GM12878 (cell line): ENCODE results near the gene SEMA3G.

ENCODE experiments used
- HDAC6 ChIP-seq: fragments of 200-600 bp; sonication (generic); IDR thresholded peaks from one replicate; pipeline ENCODE4 v1.8.0; 2017; ENCODE audit warnings: antibody characterized with exemption; ENCODE audit not compliant: unreplicated experiment
- HDGF ChIP-seq: fragments of 450-650 bp; IDR thresholded peaks from 2 replicates; pipeline ENCODE4 v1.6.1; 2016; ENCODE audit warnings: antibody characterized with exemption
- POLR2A ChIP-seq: IDR thresholded peaks from 2 replicates; pipeline ENCODE4 v1.6.1; 2011; ENCODE audit warnings: low read depth, mild to moderate bottlenecking, low read length
- POLR2AphosphoS5 ChIP-seq: IDR thresholded peaks from 2 replicates; pipeline ENCODE4 v1.6.1; 2011; ENCODE audit warnings: mild to moderate bottlenecking, low read length, inconsistent platforms
- TAF1 ChIP-seq: IDR thresholded peaks from 2 replicates; pipeline ENCODE4 v1.6.1; 2011; ENCODE audit warnings: mild to moderate bottlenecking, low read depth, low read length, borderline replicate concordance
- YY1 ChIP-seq: IDR thresholded peaks from 2 replicates; pipeline ENCODE4 v1.6.1; 2011; ENCODE audit warnings: low read depth, mild to moderate bottlenecking, low read length
- TF ChIP-seq, protein P1 (sequence below), 3 experiments: IDR thresholded peaks in 2 of 3; conservative IDR thresholded peaks in 1 of 3; 2 replicates each; pipeline ENCODE4 v1.5.1; 2011; ENCODE audit warnings: low read depth in 3 of 3, low read length in 3 of 3, mild to moderate bottlenecking in 3 of 3, control low read depth in 2 of 3, moderate library complexity in 2 of 3, inconsistent platforms in 1 of 3, mixed read lengths in 1 of 3; ENCODE audit not compliant: control insufficient read depth in 2 of 3, insufficient read depth in 1 of 3; ENCODE audit errors: extremely low read depth in 1 of 3

DNA sequence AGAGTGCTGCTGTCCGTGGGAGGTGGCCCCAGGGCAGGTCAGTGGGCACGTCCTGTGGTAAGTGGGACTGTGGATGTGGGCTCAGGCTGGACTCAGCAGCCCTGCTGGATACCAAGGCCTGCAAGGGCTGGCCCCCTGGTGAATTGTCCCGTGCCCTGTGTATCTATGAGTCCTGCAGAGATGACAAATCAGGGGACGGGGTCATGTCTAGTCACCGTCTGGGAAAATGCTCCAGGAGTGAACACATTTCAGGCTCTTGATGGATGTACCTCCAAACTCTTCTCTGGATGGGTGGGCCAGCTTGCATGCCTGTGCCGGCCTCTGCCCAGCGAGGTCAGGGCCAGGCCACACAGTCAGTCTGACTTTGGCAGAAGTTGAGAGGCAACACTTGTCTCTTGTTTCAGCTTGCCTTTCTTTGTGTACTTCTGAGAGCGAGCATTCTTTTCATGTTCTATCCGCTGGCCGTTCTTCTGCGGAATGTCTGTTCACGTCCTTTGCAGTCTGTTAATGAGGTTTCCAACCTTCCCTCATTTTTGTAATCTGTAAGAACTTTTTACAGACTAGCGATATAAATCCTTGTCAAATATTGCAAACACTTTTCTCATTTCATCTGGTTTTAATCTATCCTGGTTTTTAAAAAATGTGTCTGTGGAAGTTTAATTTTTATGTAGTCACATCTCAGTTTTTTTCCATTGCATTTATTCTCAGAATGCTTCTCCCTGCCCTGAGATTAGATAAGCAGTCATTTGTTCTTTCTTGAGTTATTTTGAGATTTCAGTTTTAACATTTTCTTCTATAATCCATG lies 38.9 kb upstream of the SEMA3G start:
- no peak for TF ChIP-seq HDAC6
- TF ChIP-seq, protein P1, sequence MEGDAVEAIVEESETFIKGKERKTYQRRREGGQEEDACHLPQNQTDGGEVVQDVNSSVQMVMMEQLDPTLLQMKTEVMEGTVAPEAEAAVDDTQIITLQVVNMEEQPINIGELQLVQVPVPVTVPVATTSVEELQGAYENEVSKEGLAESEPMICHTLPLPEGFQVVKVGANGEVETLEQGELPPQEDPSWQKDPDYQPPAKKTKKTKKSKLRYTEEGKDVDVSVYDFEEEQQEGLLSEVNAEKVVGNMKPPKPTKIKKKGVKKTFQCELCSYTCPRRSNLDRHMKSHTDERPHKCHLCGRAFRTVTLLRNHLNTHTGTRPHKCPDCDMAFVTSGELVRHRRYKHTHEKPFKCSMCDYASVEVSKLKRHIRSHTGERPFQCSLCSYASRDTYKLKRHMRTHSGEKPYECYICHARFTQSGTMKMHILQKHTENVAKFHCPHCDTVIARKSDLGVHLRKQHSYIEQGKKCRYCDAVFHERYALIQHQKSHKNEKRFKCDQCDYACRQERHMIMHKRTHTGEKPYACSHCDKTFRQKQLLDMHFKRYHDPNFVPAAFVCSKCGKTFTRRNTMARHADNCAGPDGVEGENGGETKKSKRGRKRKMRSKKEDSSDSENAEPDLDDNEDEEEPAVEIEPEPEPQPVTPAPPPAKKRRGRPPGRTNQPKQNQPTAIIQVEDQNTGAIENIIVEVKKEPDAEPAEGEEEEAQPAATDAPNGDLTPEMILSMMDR (IDR thresholded peaks at IDR 0.05 in 2 of 3, conservative IDR thresholded peaks at IDR 0.05 in 1 of 3; ENCODE audit: control insufficient read depth in 2 of 3, extremely low read depth in 1 of 3, insufficient read depth in 1 of 3, low read depth in 3 of 3, low read length in 3 of 3): no peak
- no peak for TF ChIP-seq TAF1
- no peak for TF ChIP-seq POLR2A
- no peak for TF ChIP-seq HDGF
- TF ChIP-seq YY1: no peak
- TF ChIP-seq POLR2AphosphoS5: no peak
